Dermis lymphatic vessel endothelial cell (primary cell): ENCODE results near the gene PCDHB1. TPM values are rescaled to one million over a fixed set of nuclear protein-coding genes. Genes with fewer than 3 reads are reported as not detected.

ENCODE experiments used
- total RNA-seq: library from RNA; depleted of rRNA; stranded (reverse); fragments of >200 nt; gene quantifications from 2 replicates; pipeline ENCODE4 v1.2.1, GENCODE V29; 2014

The PCDHB1 gene
- total RNA-seq = not detected in 2 replicates

GRCh38 chr5:141050622-141051520, at the start of gene PCDHB1:
TSS of gene PCDHB1 (plus strand) at chr5:141051374. CDS start at chr5:141051471, 97 bp downstream.

GRCh38 chr5:141094481-141095262, 43.5 kb downstream of the PCDHB1 start, which contains the start of gene PCDHB2:
TSS of gene PCDHB2 (plus strand) at chr5:141094615. CDS start at chr5:141094791, 176 bp downstream.

DNA sequence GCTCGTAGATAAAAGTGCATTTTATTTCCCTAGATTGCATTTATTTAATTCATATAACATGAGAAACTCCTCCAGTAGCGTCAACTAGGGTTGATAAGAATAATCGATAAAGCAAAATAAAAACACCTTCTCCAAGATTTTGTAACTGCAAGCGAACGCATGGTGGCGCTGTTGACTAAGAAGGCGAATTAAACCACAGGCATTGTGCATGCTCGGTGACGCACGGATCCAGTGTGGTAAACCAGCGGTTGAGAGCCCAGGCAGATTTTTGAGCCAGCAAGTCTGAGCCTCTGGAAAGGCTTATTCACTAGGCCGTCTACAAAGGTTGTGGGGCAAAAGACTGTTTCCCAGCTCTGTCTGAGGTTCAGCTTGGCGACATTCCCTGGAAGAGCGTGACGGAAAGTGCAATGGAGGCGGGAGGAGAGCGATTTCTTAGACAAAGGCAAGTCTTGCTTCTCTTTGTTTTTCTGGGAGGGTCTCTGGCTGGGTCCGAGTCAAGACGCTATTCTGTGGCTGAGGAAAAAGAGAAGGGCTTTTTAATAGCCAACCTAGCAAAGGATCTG, 49.1 kb downstream of the PCDHB1 start, which contains the start of gene PCDHB3:
Gene PCDHB3 (plus strand): TSS at position 231 of the 563 bp plus-strand sequence. CDS start 177 bp downstream, at position 408.

Other genes with a start within 250 kb of the PCDHB1 start
- gene PCDHA4, start 244.3 kb upstream of the PCDHB1 start, total RNA-seq = under 0.01 and 0.17 TPM in 2 replicates
- under 0.01 TPM in 1 of 2 replicates, not detected in the other for gene PCDHA5, start 229.8 kb upstream of the PCDHB1 start, total RNA-seq
- 0.09 and 0.11 TPM in 2 replicates for gene PCDHA6, start 223.4 kb upstream of the PCDHB1 start, total RNA-seq
- gene PCDHA7, start 217.1 kb upstream of the PCDHB1 start, total RNA-seq = 0.17 and 0.33 TPM in 2 replicates
- gene PCDHA8, start 210.2 kb upstream of the PCDHB1 start, total RNA-seq = under 0.01 and 0.09 TPM in 2 replicates
- under 0.01 and 0.09 TPM in 2 replicates for gene PCDHA9, start 203.0 kb upstream of the PCDHB1 start, total RNA-seq
- gene PCDHA10, start 195.5 kb upstream of the PCDHB1 start, total RNA-seq = under 0.01 and 0.09 TPM in 2 replicates
- under 0.01 and 0.09 TPM in 2 replicates for gene PCDHA11, start 182.4 kb upstream of the PCDHB1 start, total RNA-seq
- gene PCDHA12, start 176.1 kb upstream of the PCDHB1 start, total RNA-seq = under 0.01 TPM in 1 of 2 replicates, not detected in the other
- gene PCDHA13, start 169.2 kb upstream of the PCDHB1 start, total RNA-seq = 0.09 TPM in 1 of 2 replicates, not detected in the other
- gene PCDHAC1, start 125.1 kb upstream of the PCDHB1 start, total RNA-seq = 0.09 and 0.11 TPM in 2 replicates
- 0.11 and 0.17 TPM in 2 replicates for gene PCDHAC2, start 84.9 kb upstream of the PCDHB1 start, total RNA-seq
- gene PCDHB2, start 43.2 kb downstream of the PCDHB1 start, total RNA-seq = 0.22 and 1.7 TPM in 2 replicates
- gene PCDHB3, start 49.1 kb downstream of the PCDHB1 start, total RNA-seq = 0.22 and 0.69 TPM in 2 replicates
- gene PCDHB4, start 70.4 kb downstream of the PCDHB1 start, total RNA-seq = 0.09 and 0.22 TPM in 2 replicates
- 0.43 and 0.87 TPM in 2 replicates for gene PCDHB5, start 83.8 kb downstream of the PCDHB1 start, total RNA-seq
- gene PCDHB6, start 98.7 kb downstream of the PCDHB1 start, total RNA-seq = 0.09 and 0.11 TPM in 2 replicates
- 0.87 and 1.8 TPM in 2 replicates for gene PCDHB7, start 121.3 kb downstream of the PCDHB1 start, total RNA-seq
- 0.43 and 0.65 TPM in 2 replicates for gene PCDHB8, start 126.4 kb downstream of the PCDHB1 start, total RNA-seq
- gene PCDHB16, start 131.0 kb downstream of the PCDHB1 start, total RNA-seq = 0.33 and 0.69 TPM in 2 replicates
- gene PCDHB9, start 135.8 kb downstream of the PCDHB1 start, total RNA-seq = 0.22 and 0.26 TPM in 2 replicates
- 0.98 and 1.0 TPM in 2 replicates for gene PCDHB10, start 141.0 kb downstream of the PCDHB1 start, total RNA-seq
- 0.43 and 0.77 TPM in 2 replicates for gene PCDHB11, start 148.3 kb downstream of the PCDHB1 start, total RNA-seq
- 0.33 and 0.60 TPM in 2 replicates for gene PCDHB12, start 157.3 kb downstream of the PCDHB1 start, total RNA-seq
- gene PCDHB13, start 162.5 kb downstream of the PCDHB1 start, total RNA-seq = 1.1 and 1.3 TPM in 2 replicates
- gene PCDHB14, start 172.0 kb downstream of the PCDHB1 start, total RNA-seq = 0.86 and 0.98 TPM in 2 replicates
- gene PCDHB15, start 194.0 kb downstream of the PCDHB1 start, total RNA-seq = 0.43 and 0.86 TPM in 2 replicates